Measurements from ENCODE around the gene SDCBP2. TPM values are rescaled to one million over a fixed set of nuclear protein-coding genes. Genes with fewer than 3 reads are reported as not detected.

The SDCBP2 gene, protein sequence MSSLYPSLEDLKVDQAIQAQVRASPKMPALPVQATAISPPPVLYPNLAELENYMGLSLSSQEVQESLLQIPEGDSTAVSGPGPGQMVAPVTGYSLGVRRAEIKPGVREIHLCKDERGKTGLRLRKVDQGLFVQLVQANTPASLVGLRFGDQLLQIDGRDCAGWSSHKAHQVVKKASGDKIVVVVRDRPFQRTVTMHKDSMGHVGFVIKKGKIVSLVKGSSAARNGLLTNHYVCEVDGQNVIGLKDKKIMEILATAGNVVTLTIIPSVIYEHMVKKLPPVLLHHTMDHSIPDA
- total RNA-seq (1 to 10 TPM; 1.0 to 3.6 (median 1.4) TPM), polyA plus RNA-seq (1 to 10 TPM; 1.3 to 1.9 TPM), total RNA-seq (4.2 reads per million, percentile 21 among the genes with 10 or more reads in this experiment)

DNA sequence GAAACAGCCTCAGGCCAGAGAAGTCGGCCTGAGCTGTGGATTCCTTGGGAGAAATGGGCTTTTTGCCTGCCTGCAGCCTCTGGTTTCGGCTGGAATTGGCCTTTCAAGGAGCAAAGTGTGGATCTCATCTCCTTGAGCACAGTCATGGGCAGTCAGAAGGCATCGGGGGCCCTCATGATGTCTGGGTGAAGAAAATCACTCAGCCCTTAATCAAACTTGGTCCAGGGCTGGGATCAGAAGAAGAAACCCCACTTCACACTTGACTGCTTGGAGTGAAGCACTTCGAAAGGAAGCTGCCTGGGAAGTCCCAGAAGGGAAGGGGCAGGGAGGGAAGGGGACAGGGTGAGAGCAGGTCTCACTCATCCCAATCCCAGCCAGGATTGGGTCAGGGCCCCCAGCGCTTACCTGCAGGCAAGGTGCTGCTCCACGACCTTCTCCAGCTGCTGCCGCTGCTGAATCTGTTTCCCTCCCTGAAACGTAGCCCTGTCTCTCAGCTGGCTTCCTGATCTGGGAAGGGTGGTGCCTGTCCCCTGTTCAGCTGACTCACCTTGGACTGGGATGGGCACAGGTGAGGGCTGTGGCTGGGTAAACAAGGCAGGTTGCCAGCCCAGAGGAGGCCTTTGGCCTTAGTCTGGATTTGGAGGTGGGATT is at the start of gene SDCBP2:
Gene SDCBP2 (minus strand): TSS at position 460 of the 651 bp plus-strand sequence. CDS start 8,723 bp downstream, outside the sequence.
- ChIA-PET POLR2A (interaction anchor here (0.9 to 1.1 kb wide), 3 partner anchors 42 to 139 kb away, joined by 3 to 5 read pairs (median 3); partner anchors contain the start of gene SNPH), CTCF (no interaction called here)
- Mint-ChIP-seq H3K27me3 (no peaks in the 10 kb centered on the region), H3K9me3 (no peaks in the 10 kb centered on the region), H3K36me3 (peaks cover 0 to 15% (median 0%) of the 10 kb centered on the region in 5 donors), H3K27ac (peak within 1 kb of the TSS in 5 of 9 donors; percentile 95 to 99 (median 97)), H3K4me3 (peak within 1 kb of the TSS; percentile 9 to 81 (median 52)), H3K4me1 (peaks cover 7 to 45% (median 37%) of the 10 kb centered on the region in 7 donors)
- Histone ChIP-seq H3K27ac (ENCODE audit: low read depth, low read length) (peak within 1 kb of the TSS; percentile 97), H3K4me3 (ENCODE audit: low read length) (no peak within 1 kb of the TSS), H3K4me1 (ENCODE audit: control insufficient read depth in 2 of 2, insufficient read depth in 2 of 2, low read length in 2 of 2) (peaks cover 18 to 32% of the 10 kb centered on the region in 2 donors), H3K9me3 (ENCODE audit: control insufficient read depth in 2 of 3, low read length in 3 of 3) (no peaks in the 10 kb centered on the region), H3K27me3 (ENCODE audit: control insufficient read depth in 2 of 2, insufficient read depth in 2 of 2, low read length in 2 of 2) (no peaks in the 10 kb centered on the region), H3K36me3 (ENCODE audit: control insufficient read depth in 2 of 3, insufficient read depth in 3 of 3, low read length in 3 of 3) (peaks cover 0 to 31% (median 0%) of the 10 kb centered on the region in 3 experiments)
- intact Hi-C loops (cut with micrococcal nuclease) = no loop called here
- DNase-seq (peak in 1 of 9 donors; percentile 17), ATAC-seq (no peak)

DNA sequence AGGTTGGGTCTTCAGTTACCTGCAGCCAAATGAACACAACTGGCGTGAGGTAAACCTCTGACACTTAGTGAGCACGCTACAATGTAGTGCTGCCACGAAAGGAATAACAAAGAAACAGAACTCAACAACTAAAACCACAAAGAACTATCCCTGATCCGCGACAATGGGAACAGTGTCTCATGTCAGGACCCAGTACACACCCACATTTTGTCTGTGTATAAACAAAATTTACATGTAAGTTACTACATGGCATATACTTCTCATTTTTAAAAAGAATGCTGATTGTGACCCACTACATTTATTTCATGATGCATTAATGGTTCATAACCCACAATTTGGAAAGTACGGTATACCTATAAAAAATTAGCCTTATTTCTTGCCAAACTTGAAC is 49.8 kb upstream of the SDCBP2 start:
- DNase-seq (no peak), ATAC-seq (no peak)
- H3K9me3 Mint-ChIP-seq = no peaks in the 10 kb centered on the region
- peaks cover 4 to 28% (median 16%) of the 10 kb centered on the region in 5 donors for H3K36me3 Mint-ChIP-seq
- no peaks in the 10 kb centered on the region for H3K27me3 ChIP-seq (ENCODE audit: control insufficient read depth in 2 of 2, insufficient read depth in 2 of 2, low read length in 2 of 2)
- ChIA-PET CTCF (no interaction called here), POLR2A (no interaction called here)
- H3K36me3 ChIP-seq (ENCODE audit: control insufficient read depth in 2 of 3, insufficient read depth in 3 of 3, low read length in 3 of 3) = peaks cover 0 to 20% (median under 1%) of the 10 kb centered on the region in 3 experiments
- no peaks in the 10 kb centered on the region for H3K9me3 ChIP-seq (ENCODE audit: control insufficient read depth in 2 of 3, low read length in 3 of 3)
- peaks cover 72 to 97% (median 93%) of the 10 kb centered on the region in 7 donors for H3K4me1 Mint-ChIP-seq
- intact Hi-C loops (cut with micrococcal nuclease) = no loop called here
- peak overlapping the region in 5 of 10 donors; percentile 27 to 61 (median 50) for H3K4me3 Mint-ChIP-seq
- no peaks in the 10 kb centered on the region for H3K27me3 Mint-ChIP-seq
- H3K4me3 ChIP-seq (ENCODE audit: low read length) = no peak overlapping the region
- peaks cover 18 to 63% of the 10 kb centered on the region in 2 donors for H3K4me1 ChIP-seq (ENCODE audit: control insufficient read depth in 2 of 2, insufficient read depth in 2 of 2, low read length in 2 of 2)
- peak overlapping the region in 8 of 9 donors; percentile 5 to 83 (median 32) for H3K27ac Mint-ChIP-seq
- H3K27ac ChIP-seq (ENCODE audit: low read depth, low read length) = no peak overlapping the region

DNA sequence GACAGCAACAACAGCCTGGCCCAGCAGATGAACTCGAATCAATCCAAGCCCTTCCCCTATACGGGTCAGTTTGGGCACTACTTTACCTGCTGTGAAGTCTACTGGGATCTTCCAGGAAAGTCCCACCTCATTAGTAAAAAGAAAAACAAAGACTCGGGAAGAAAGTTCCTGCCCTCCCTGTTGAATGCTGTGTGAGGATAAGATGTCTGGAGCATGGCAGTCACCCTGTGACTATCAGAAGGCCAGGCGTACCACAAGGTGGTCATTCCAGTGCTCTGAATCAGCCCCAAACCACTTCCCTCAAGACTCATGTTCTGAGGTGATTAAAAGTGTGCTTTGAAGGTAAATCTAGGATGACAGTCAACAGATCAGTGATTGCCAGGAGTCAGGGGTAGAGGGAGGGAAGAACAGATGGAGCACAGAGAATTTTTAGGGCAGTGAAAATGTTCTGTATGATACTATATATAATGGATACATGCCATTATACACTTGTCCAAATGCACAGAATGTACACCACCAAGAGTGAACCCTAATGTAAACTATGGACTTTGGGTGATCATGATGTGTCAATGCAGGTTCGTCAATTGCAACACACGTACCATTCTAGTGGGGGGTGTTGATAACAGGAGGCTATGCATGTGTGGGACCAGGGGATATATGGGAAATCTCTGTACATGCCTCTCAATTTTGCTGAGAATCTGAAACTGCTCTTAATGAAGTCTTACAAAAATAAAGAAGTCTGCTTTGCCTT is 49.2 kb upstream of the SDCBP2 start:
- Mint-ChIP-seq H3K36me3 (peaks cover 4 to 31% (median 18%) of the 10 kb centered on the region in 5 donors), H3K9me3 (no peaks in the 10 kb centered on the region), H3K4me3 (peak overlapping the region in 8 of 10 donors; percentile 21 to 61 (median 46)), H3K27me3 (no peaks in the 10 kb centered on the region), H3K27ac (peak overlapping the region; percentile 42 to 83 (median 65)), H3K4me1 (peaks cover 73 to 97% (median 94%) of the 10 kb centered on the region in 7 donors)
- H3K36me3 ChIP-seq (ENCODE audit: control insufficient read depth in 2 of 3, insufficient read depth in 3 of 3, low read length in 3 of 3) = peaks cover 0 to 26% (median 5%) of the 10 kb centered on the region in 3 experiments
- no peak overlapping the region for H3K4me3 ChIP-seq (ENCODE audit: low read length)
- peak overlapping the region; percentile 14 for H3K27ac ChIP-seq (ENCODE audit: low read depth, low read length)
- H3K27me3 ChIP-seq (ENCODE audit: control insufficient read depth in 2 of 2, insufficient read depth in 2 of 2, low read length in 2 of 2) = no peaks in the 10 kb centered on the region
- peaks cover 18 to 62% of the 10 kb centered on the region in 2 donors for H3K4me1 ChIP-seq (ENCODE audit: control insufficient read depth in 2 of 2, insufficient read depth in 2 of 2, low read length in 2 of 2)
- H3K9me3 ChIP-seq (ENCODE audit: control insufficient read depth in 2 of 3, low read length in 3 of 3) = no peaks in the 10 kb centered on the region
- intact Hi-C loops (cut with micrococcal nuclease) = loop anchor here in 1 of 2 donors (2.0 kb wide), 1 partner anchor 15 kb away; the partner anchor contains the start of gene FKBP1A
- no peak for DNase-seq
- no peak for ATAC-seq
- ChIA-PET POLR2A (interaction anchor here (0.8 kb wide), 1 partner anchor 479 kb away, joined by 3 read pairs; no protein-coding TSS in a partner anchor), CTCF (interaction anchor here (1.2 kb wide), 1 partner anchor 10 kb away, joined by 3 read pairs; no protein-coding TSS in a partner anchor)

DNA sequence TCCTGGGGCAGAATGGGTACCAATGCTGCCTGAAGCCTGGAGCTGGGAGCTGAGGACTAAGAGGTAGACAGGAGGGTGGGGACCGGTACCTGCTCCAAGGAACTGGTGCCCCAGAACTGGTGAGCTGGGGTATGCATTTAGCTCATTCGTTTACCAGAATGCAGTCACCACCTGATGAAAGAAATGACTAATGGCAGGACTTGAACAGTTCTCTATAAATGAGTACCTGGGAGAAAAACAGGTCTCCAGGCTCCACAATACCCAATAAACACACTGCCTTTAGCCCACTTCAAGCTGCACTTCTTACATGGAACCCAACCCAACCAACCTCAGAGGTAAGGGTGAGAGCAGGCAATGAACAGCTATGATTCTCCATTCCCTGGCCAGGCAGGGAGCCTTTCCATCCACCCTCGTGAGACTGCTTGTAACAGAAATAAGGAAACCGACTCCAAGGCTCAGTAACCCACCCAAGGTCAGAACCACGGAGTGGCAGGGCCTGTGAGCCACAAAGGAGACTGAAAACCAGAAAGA is 48.5 kb upstream of the SDCBP2 start:
- POLR2A ChIA-PET = interaction anchor here (0.8 kb wide), 1 partner anchor 479 kb away, joined by 3 read pairs; no protein-coding TSS in a partner anchor
- CTCF ChIA-PET = interaction anchor here (1.2 kb wide), 1 partner anchor 11 kb away, joined by 3 read pairs; no protein-coding TSS in a partner anchor
- peaks cover 12 to 54% of the 10 kb centered on the region in 2 donors for H3K4me1 ChIP-seq (ENCODE audit: control insufficient read depth in 2 of 2, insufficient read depth in 2 of 2, low read length in 2 of 2)
- H3K27me3 ChIP-seq (ENCODE audit: control insufficient read depth in 2 of 2, insufficient read depth in 2 of 2, low read length in 2 of 2) = no peaks in the 10 kb centered on the region
- H3K9me3 ChIP-seq (ENCODE audit: control insufficient read depth in 2 of 3, low read length in 3 of 3) = no peaks in the 10 kb centered on the region
- Mint-ChIP-seq H3K36me3 (peaks cover 4 to 28% (median 22%) of the 10 kb centered on the region in 5 donors), H3K27me3 (no peaks in the 10 kb centered on the region), H3K27ac (peak overlapping the region; percentile 42 to 83 (median 74)), H3K9me3 (no peaks in the 10 kb centered on the region), H3K4me3 (peak overlapping the region in 9 of 10 donors; percentile 14 to 63 (median 50)), H3K4me1 (peaks cover 69 to 96% (median 92%) of the 10 kb centered on the region in 7 donors)
- H3K36me3 ChIP-seq (ENCODE audit: control insufficient read depth in 2 of 3, insufficient read depth in 3 of 3, low read length in 3 of 3) = peaks cover 0 to 29% (median 5%) of the 10 kb centered on the region in 3 experiments
- DNase-seq (no peak), ATAC-seq (no peak)
- intact Hi-C loops (cut with micrococcal nuclease) = loop anchor here in 1 of 2 donors (2.0 kb wide), 1 partner anchor 15 kb away; the partner anchor contains the start of gene FKBP1A
- no peak overlapping the region for H3K4me3 ChIP-seq (ENCODE audit: low read length)
- H3K27ac ChIP-seq (ENCODE audit: low read depth, low read length) = peak overlapping the region; percentile 14

DNA sequence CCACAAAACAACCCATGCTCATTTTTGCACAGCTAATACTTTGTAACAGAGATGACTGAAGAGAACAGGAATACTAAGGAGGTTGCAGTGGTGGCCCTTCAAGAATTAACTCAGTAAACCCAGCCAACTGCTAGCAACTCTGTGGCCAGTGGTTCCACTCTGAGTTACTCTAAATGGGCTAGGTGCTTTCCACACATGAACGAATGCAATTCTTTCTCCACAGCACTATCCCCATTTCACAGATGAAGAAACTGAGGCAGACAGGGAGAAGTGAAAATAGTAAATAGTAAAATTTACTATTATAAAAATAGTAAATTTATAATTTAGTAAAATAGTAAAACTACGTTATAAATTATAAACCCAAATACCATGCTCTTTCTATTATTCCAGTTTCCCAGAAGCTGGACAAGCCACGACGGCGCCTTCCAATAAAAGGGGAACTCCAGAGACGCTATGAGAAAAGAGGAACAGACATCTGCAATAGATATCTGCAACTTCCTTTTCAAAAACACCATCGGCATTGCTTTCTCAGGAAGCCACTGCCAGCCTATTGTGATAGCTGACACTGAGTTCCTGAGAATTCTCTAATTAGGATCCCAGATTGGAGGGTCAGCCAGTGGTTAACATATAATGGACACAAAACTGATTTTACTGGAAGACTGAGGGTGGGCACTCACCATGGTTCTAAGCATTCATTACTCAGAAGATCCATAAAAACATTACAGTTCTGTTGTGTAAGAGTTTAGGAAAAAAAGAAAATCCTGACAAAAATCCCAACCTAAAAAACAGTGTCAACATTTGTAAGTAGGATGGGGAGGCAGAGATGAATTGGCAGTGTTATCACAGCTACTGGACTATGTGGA is 47.7 kb upstream of the SDCBP2 start:
- Histone ChIP-seq H3K4me3 (ENCODE audit: low read length) (no peak overlapping the region), H3K36me3 (ENCODE audit: control insufficient read depth in 2 of 3, insufficient read depth in 3 of 3, low read length in 3 of 3) (peaks cover 0 to 37% (median 5%) of the 10 kb centered on the region in 3 experiments), H3K9me3 (ENCODE audit: control insufficient read depth in 2 of 3, low read length in 3 of 3) (no peaks in the 10 kb centered on the region), H3K27ac (ENCODE audit: low read depth, low read length) (peak overlapping the region; percentile 15), H3K27me3 (ENCODE audit: control insufficient read depth in 2 of 2, insufficient read depth in 2 of 2, low read length in 2 of 2) (no peaks in the 10 kb centered on the region), H3K4me1 (ENCODE audit: control insufficient read depth in 2 of 2, insufficient read depth in 2 of 2, low read length in 2 of 2) (peaks cover 12 to 46% of the 10 kb centered on the region in 2 donors)
- ChIA-PET POLR2A (no interaction called here), CTCF (interaction anchor here (1.2 kb wide), 1 partner anchor 12 kb away, joined by 3 read pairs; no protein-coding TSS in a partner anchor)
- ATAC-seq (peak; percentile 57), DNase-seq (no peak)
- intact Hi-C loops (cut with micrococcal nuclease) = loop anchor here in 1 of 2 donors (2.0 kb wide), 1 partner anchor 16 kb away; the partner anchor contains the start of gene FKBP1A
- Mint-ChIP-seq H3K27ac (peak overlapping the region; percentile 53 to 88 (median 79)), H3K4me1 (peaks cover 62 to 95% (median 89%) of the 10 kb centered on the region in 7 donors), H3K36me3 (peaks cover 4 to 30% (median 22%) of the 10 kb centered on the region in 5 donors), H3K4me3 (peak overlapping the region in 9 of 10 donors; percentile 23 to 65 (median 50)), H3K9me3 (no peaks in the 10 kb centered on the region), H3K27me3 (no peaks in the 10 kb centered on the region)
